Activated CD4-positive, CD25-positive, alpha-beta regulatory T cell treated with anti-CD3 and anti-CD28 coated beads, Interleukin-2, amount 50 U/mL, for 24 hours (primary cell): ENCODE results near the gene THRSP.

ENCODE experiments used
- ATAC-seq, 2 donors: fragments of 150-1000 bp; cut with Tn5 transposase; one replicate each; pipeline ENCODE4 v1.10.0; 2021; ENCODE audit warnings: mild to moderate bottlenecking in 1 of 2, moderate library complexity in 1 of 2

THRSP gene

DNA sequence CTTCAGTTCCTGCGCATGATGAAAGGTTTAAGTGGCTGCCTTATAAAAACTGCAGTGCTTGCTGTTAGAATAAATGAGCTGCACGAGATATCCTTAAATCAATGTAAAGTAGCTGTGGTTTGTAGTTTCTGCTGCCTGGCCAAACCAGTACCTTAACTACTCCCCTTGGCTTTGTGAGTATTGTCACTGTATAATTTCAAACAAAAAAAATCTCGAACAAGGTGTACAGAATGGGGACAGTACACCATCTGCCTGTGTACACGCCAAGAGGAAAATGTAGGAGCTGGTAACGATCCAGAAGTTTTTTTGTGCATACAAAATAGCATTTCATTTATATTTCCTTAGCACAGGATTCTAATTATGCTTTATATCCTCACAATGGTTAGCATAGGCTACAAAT lies 36.6 kb downstream of the THRSP start:
- ATAC-seq: no peak

DNA sequence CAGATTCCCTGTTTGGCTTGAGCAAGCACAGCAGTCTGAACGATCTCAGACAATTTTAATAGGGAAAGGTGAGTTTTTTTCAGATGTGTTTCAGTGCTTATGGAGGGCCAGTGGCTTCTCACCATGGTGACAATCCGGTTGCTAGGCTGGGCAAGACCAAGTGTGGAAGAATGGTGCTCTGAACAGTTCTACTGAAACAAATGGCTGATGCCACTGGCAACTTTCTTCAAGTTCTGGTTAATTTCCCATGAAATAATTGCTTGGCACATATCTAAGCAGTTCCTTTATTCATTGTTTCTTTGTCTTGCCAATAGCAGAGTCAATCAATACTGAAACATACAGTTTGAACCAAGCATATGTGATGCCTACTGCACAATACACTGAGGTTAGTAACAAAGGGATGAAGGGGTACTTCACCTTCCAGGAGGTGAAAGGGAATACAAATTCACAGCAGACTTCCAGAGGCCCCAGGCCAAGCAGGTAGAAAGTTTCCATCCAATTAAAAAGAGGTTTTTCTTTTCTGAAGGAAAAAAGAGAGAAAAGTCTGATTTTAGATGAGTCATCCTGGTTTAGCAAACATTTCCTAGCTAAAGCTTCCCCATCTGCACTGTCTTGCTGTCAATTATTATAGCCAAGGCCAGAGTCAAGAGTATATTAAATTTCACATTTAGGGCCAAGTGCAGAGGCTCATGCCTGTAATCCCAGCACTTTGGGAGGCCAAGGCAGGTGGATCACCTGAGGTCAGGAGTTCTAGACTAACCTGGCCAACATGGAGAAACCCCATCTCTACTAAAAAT lies 37.2 kb downstream of the THRSP start:
- ATAC-seq: no peak

DNA sequence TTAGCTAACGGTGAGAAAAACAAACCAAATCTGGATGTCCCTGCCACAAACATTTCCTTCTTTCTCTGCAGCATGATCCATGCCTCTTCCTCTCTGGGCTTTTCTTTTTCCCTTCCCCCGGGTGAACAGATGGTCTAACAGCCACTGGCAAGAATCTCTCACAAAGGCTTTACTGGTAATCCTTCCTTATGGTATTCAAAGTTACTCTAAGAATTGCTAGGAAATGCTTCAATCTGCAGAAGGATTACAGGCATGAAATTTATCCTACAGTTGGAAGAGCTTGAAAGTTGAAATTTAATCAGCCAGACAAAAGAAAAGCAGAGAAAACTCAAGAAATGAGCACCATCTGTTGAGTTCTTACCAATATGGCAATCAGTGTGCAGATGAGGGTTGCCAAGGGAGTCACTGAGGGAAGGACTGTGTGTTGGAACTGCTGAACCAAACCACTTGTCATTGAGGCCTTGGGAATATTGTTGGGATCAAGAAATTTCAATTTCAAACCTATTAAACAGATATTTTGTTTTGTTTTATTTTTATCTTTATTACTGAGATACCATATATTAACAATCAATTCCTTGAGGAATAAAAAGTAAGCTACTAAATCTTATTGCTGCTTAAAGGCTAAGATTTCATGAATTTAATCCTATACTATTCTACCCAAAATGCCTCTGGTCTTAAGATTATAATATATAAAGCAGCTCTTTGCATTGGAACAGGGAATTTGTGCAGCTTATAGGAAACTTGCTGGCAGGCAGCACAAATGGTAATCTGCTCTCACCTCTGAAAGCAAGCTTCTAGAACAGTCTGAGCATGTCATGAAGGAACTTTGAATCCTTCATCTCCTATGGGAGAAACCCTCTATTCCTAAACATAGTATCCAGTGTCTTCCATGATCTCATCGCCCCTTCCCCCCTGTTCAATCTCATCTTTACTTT lies 45.7 kb downstream of the THRSP start:
- ATAC-seq: no peak

GRCh38 chr11:78110351-78110750 lies 46.7 kb downstream of the THRSP start:
- no peak for ATAC-seq

- ATAC-seq: no peak
Observed at GRCh38 chr11:78110830-78111229, 47.2 kb downstream of the THRSP start.

GRCh38 chr11:78111298-78111697 lies 47.6 kb downstream of the THRSP start:
- ATAC-seq: no peak

GRCh38 chr11:78112582-78113275 lies 49.1 kb downstream of the THRSP start:
- ATAC-seq: no peak
